ENCODE data around the gene AIFM1. TPM values are rescaled to one million over a fixed set of nuclear protein-coding genes. Genes with fewer than 3 reads are reported as not detected.
"Not testable (repeated sequence)": the region's sequence is repeated elsewhere in the genome, so short reads cannot be mapped to it uniquely, and the experiment has no call there.

The AIFM1 gene
- polyA plus RNA-seq, 1 donor = 100 TPM

GRCh38 chrX:130119312-130119898, 46.2 kb downstream of the AIFM1 start:
- no peak for DNase-seq

- no peak for DNase-seq
Measured at GRCh38 chrX:130118441-130119311, 47.0 kb downstream of the AIFM1 start.

GRCh38 chrX:130117166-130117565, 48.5 kb downstream of the AIFM1 start:
- no peak for DNase-seq

- not testable (repeated sequence) for DNase-seq
Measured at GRCh38 chrX:130115119-130115885, 50.3 kb downstream of the AIFM1 start.

- no peak for DNase-seq
Measured at GRCh38 chrX:130114141-130114588, 51.5 kb downstream of the AIFM1 start.

- no peak for DNase-seq
Measured at GRCh38 chrX:130111220-130112154, 54.2 kb downstream of the AIFM1 start.

GRCh38 chrX:130110379-130111219, 55.0 kb downstream of the AIFM1 start, which contains the start of gene ELF4:
Gene ELF4 (minus strand): TSS chrX:130110497. CDS start chrX:130081330, 29,167 bp downstream.
- no peak for DNase-seq

GRCh38 chrX:130109429-130110378, 55.9 kb downstream of the AIFM1 start:
- DNase-seq = no peak

GRCh38 chrX:130108647-130109428, 56.8 kb downstream of the AIFM1 start:
- DNase-seq = no peak

- DNase-seq = no peak
Measured at GRCh38 chrX:130106071-130106470, 59.6 kb downstream of the AIFM1 start.

- DNase-seq = no peak
Measured at GRCh38 chrX:130105244-130105643, 60.4 kb downstream of the AIFM1 start.

GRCh38 chrX:130103605-130104004, 62.0 kb downstream of the AIFM1 start:
- no peak for DNase-seq

- no peak for DNase-seq
Measured at GRCh38 chrX:130100180-130100579, 65.5 kb downstream of the AIFM1 start.

GRCh38 chrX:130098210-130098552, 67.5 kb downstream of the AIFM1 start:
- DNase-seq = no peak

- no peak for DNase-seq
Measured at GRCh38 chrX:130097507-130098209, 68.0 kb downstream of the AIFM1 start.

GRCh38 chrX:130095249-130096030, 70.2 kb downstream of the AIFM1 start:
- no peak for DNase-seq

GRCh38 chrX:130094696-130095095, 70.9 kb downstream of the AIFM1 start:
- DNase-seq = no peak
